ENCODE data around the gene SULT1A2.

The SULT1A2 gene

GRCh38 chr16:28587386-28587785, 9.5 kb downstream of the SULT1A2 start:
- H3K4me3 ChIP-seq (ENCODE audit: low read length, poor library complexity, severe bottlenecking) = no peak overlapping the region
- no peak for TF ChIP-seq EZH2phosphoT487 (IDR thresholded peaks at IDR 0.05; ENCODE audit: borderline replicate concordance)
- TF ChIP-seq CTCF (conservative IDR thresholded peaks at IDR 0.05; ENCODE audit: low read length) = no peak
- no peaks in the 10 kb centered on the region for H3K79me2 ChIP-seq (ENCODE audit: insufficient read depth, low read length)
- H3K9me2 ChIP-seq (replicated peaks; ENCODE audit: low read depth, low read length) = no peaks in the 10 kb centered on the region
- H3K9ac ChIP-seq (ENCODE audit: low read depth, low read length, poor library complexity, severe bottlenecking) = no peak overlapping the region
- H4K20me1 ChIP-seq (ENCODE audit: insufficient read depth, low read length, poor library complexity, severe bottlenecking) = no peaks in the 10 kb centered on the region
- H3K4me1 ChIP-seq (ENCODE audit: insufficient read depth, low read length, poor library complexity, severe bottlenecking) = no peaks in the 10 kb centered on the region
- H3K36me3 ChIP-seq (ENCODE audit: insufficient read depth, low read length) = peaks cover 68% of the 10 kb centered on the region; the same call in 1 of the 2 replicates
- H3F3A ChIP-seq (ENCODE audit: low read depth) = no peaks in the 10 kb centered on the region
- no peaks in the 10 kb centered on the region for H3K9me3 ChIP-seq (ENCODE audit: insufficient read depth, low read depth, low read length)
- H3K27me3 ChIP-seq (ENCODE audit: insufficient read depth, low read length, poor library complexity, severe bottlenecking) = no peaks in the 10 kb centered on the region
- H2AFZ ChIP-seq (ENCODE audit: low read length) = no peak overlapping the region
- H3K4me2 ChIP-seq (ENCODE audit: low read depth, low read length, poor library complexity, severe bottlenecking) = no peak overlapping the region

GRCh38 chr16:28586466-28586865, 10.4 kb downstream of the SULT1A2 start:
- no peaks in the 10 kb centered on the region for H3K27me3 ChIP-seq (ENCODE audit: insufficient read depth, low read length, poor library complexity, severe bottlenecking)
- no peaks in the 10 kb centered on the region for H3F3A ChIP-seq (ENCODE audit: low read depth)
- H3K79me2 ChIP-seq (ENCODE audit: insufficient read depth, low read length) = no peaks in the 10 kb centered on the region
- no peak overlapping the region for H3K4me3 ChIP-seq (ENCODE audit: low read length, poor library complexity, severe bottlenecking)
- no peak overlapping the region for H3K9ac ChIP-seq (ENCODE audit: low read depth, low read length, poor library complexity, severe bottlenecking)
- TF ChIP-seq EZH2phosphoT487 (IDR thresholded peaks at IDR 0.05; ENCODE audit: borderline replicate concordance) (no peak), CTCF (conservative IDR thresholded peaks at IDR 0.05; ENCODE audit: low read length) (no peak)
- no peaks in the 10 kb centered on the region for H3K9me3 ChIP-seq (ENCODE audit: insufficient read depth, low read depth, low read length)
- H2AFZ ChIP-seq (ENCODE audit: low read length) = no peak overlapping the region
- no peaks in the 10 kb centered on the region for H4K20me1 ChIP-seq (ENCODE audit: insufficient read depth, low read length, poor library complexity, severe bottlenecking)
- no peaks in the 10 kb centered on the region for H3K4me1 ChIP-seq (ENCODE audit: insufficient read depth, low read length, poor library complexity, severe bottlenecking)
- no peak overlapping the region for H3K4me2 ChIP-seq (ENCODE audit: low read depth, low read length, poor library complexity, severe bottlenecking)
- peaks cover 68% of the 10 kb centered on the region; the same call in 1 of the 2 replicates for H3K36me3 ChIP-seq (ENCODE audit: insufficient read depth, low read length)
- no peaks in the 10 kb centered on the region for H3K9me2 ChIP-seq (replicated peaks; ENCODE audit: low read depth, low read length)

- Histone ChIP-seq H3K27me3 (ENCODE audit: insufficient read depth, low read length, poor library complexity, severe bottlenecking) (no peaks in the 10 kb centered on the region), H3K4me1 (ENCODE audit: insufficient read depth, low read length, poor library complexity, severe bottlenecking) (no peaks in the 10 kb centered on the region), H2AFZ (ENCODE audit: low read length) (no peak overlapping the region), H3K36me3 (ENCODE audit: insufficient read depth, low read length) (peaks cover 66% of the 10 kb centered on the region; the same call in 1 of the 2 replicates), H3K79me2 (ENCODE audit: insufficient read depth, low read length) (no peaks in the 10 kb centered on the region), H3F3A (ENCODE audit: low read depth) (no peaks in the 10 kb centered on the region), H4K20me1 (ENCODE audit: insufficient read depth, low read length, poor library complexity, severe bottlenecking) (no peaks in the 10 kb centered on the region), H3K4me2 (ENCODE audit: low read depth, low read length, poor library complexity, severe bottlenecking) (no peak overlapping the region), H3K9me3 (ENCODE audit: insufficient read depth, low read depth, low read length) (no peaks in the 10 kb centered on the region), H3K4me3 (ENCODE audit: low read length, poor library complexity, severe bottlenecking) (no peak overlapping the region), H3K9me2 (replicated peaks; ENCODE audit: low read depth, low read length) (no peaks in the 10 kb centered on the region), H3K9ac (ENCODE audit: low read depth, low read length, poor library complexity, severe bottlenecking) (no peak overlapping the region)
- TF ChIP-seq EZH2phosphoT487 (IDR thresholded peaks at IDR 0.05; ENCODE audit: borderline replicate concordance) (no peak), CTCF (conservative IDR thresholded peaks at IDR 0.05; ENCODE audit: low read length) (no peak)
Measured at GRCh38 chr16:28585674-28586073, 11.2 kb downstream of the SULT1A2 start.

Measured in Loucy (cell line).